ENCODE measurements around the gene SETD1B. TPM values are rescaled to one million over a fixed set of nuclear protein-coding genes. Genes with fewer than 3 reads are reported as not detected.

SETD1B gene
- total and polyA plus RNA-seq, 9 donors: 6.2 to 44.6 (median 28.6) TPM

- no peaks in the 10 kb centered on the region for H3K9me3 ChIP-seq
- TF ChIP-seq POLR2A (IDR thresholded peaks at IDR 0.05) (no peak), EP300 (IDR thresholded peaks at IDR 0.05) (no peak)
- TF ChIP-seq, protein P1, sequence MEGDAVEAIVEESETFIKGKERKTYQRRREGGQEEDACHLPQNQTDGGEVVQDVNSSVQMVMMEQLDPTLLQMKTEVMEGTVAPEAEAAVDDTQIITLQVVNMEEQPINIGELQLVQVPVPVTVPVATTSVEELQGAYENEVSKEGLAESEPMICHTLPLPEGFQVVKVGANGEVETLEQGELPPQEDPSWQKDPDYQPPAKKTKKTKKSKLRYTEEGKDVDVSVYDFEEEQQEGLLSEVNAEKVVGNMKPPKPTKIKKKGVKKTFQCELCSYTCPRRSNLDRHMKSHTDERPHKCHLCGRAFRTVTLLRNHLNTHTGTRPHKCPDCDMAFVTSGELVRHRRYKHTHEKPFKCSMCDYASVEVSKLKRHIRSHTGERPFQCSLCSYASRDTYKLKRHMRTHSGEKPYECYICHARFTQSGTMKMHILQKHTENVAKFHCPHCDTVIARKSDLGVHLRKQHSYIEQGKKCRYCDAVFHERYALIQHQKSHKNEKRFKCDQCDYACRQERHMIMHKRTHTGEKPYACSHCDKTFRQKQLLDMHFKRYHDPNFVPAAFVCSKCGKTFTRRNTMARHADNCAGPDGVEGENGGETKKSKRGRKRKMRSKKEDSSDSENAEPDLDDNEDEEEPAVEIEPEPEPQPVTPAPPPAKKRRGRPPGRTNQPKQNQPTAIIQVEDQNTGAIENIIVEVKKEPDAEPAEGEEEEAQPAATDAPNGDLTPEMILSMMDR (IDR thresholded peaks at IDR 0.05): peak in 2 of 3 donors; percentile 21 to 32
- peak; percentile 84 to 90 (median 87) for DNase-seq
- H3K27me3 ChIP-seq: no peaks in the 10 kb centered on the region
- H3K36me3 ChIP-seq: no peaks in the 10 kb centered on the region
- H3K4me1 ChIP-seq (ENCODE audit: insufficient read depth): peaks cover 26% of the 10 kb centered on the region
- H3K27ac ChIP-seq: peak overlapping the region; percentile 6 to 100
- intact Hi-C loops (cut with DNase I): loop anchor here in 3 of 4 donors (2.0 to 5.0 kb wide), 3 partner anchors 14 to 95 kb away; partner anchors contain the start of gene PSMD9 (in 1 of the 3)
- WGBS, 3 donors: 17 to 28% (median 19%) methylated on average over 30 to 39 of the region's 39 CpGs
- H3K4me3 ChIP-seq: peak overlapping the region; percentile 2
Measured at GRCh38 chr12:121796855-121797751, 6.7 kb upstream of the SETD1B start.

- Histone ChIP-seq H3K27ac (peak overlapping the region; percentile 100), H3K4me1 (ENCODE audit: insufficient read depth) (peaks cover 26% of the 10 kb centered on the region), H3K36me3 (no peaks in the 10 kb centered on the region), H3K9me3 (no peaks in the 10 kb centered on the region), H3K27me3 (no peaks in the 10 kb centered on the region), H3K4me3 (no peak overlapping the region)
- 12 to 21% (median 14%) methylated on average over 18 to 19 of the region's 19 CpGs for WGBS, 3 donors
- DNase-seq: peak; percentile 80 to 93 (median 90)
- intact Hi-C loops (cut with DNase I): loop anchor here in 3 of 4 donors (2.0 to 5.0 kb wide), 3 partner anchors 13 to 94 kb away; partner anchors contain the start of gene PSMD9 (in 1 of the 3)
- TF ChIP-seq EP300 (IDR thresholded peaks at IDR 0.05) (no peak), POLR2A (IDR thresholded peaks at IDR 0.05) (no peak)
- TF ChIP-seq, protein P1 (IDR thresholded peaks at IDR 0.05): no peak
Measured at GRCh38 chr12:121797937-121798786, 5.6 kb upstream of the SETD1B start.

- H3K27ac ChIP-seq: peak overlapping the region; percentile 100
- intact Hi-C loops (cut with DNase I): loop anchor here in 2 of 4 donors (5.0 kb wide), 2 partner anchors 89 to 94 kb away; partner anchors contain the start of gene PSMD9 (in 1 of the 2)
- no peaks in the 10 kb centered on the region for H3K36me3 ChIP-seq
- H3K4me3 ChIP-seq: peak overlapping the region; percentile 77
- H3K9me3 ChIP-seq: no peaks in the 10 kb centered on the region
- WGBS, 3 donors: 30 to 46% (median 32%) methylated on average over 10 of the region's 10 CpGs
- TF ChIP-seq EP300 (IDR thresholded peaks at IDR 0.05): no peak
- no peak for TF ChIP-seq POLR2A (IDR thresholded peaks at IDR 0.05)
- TF ChIP-seq, protein P1 (IDR thresholded peaks at IDR 0.05): no peak
- DNase-seq: peak in 2 of 5 donors; percentile 27 to 47
- H3K4me1 ChIP-seq (ENCODE audit: insufficient read depth): peaks cover 24% of the 10 kb centered on the region
- H3K27me3 ChIP-seq: no peaks in the 10 kb centered on the region
Measured at GRCh38 chr12:121798787-121799155, 5.0 kb upstream of the SETD1B start.
